ENCODE measurements around the gene VPS37D.

GRCh38 chr7:73669858-73670385 lies 2.3 kb downstream of the VPS37D start:
- TF ChIP-seq CTCF (IDR thresholded peaks at IDR 0.05; ENCODE audit: insufficient read depth, low read length, poor library complexity, severe bottlenecking) (no peak), EZH2phosphoT487 (conservative IDR thresholded peaks at IDR 0.05; ENCODE audit: low read length) (no peak)

Measured in SU-DHL-6 (cell line).